ENCODE results near the gene ANXA2R. TPM values are rescaled to one million over a fixed set of nuclear protein-coding genes. Genes with fewer than 3 reads are reported as not detected.

ANXA2R gene
- total and polyA plus RNA-seq, 2 of the 13 experiments (the other 11 are each of a cell fraction or from before 2014, with no cell fraction given): 0.95 to 1.3 TPM

DNA sequence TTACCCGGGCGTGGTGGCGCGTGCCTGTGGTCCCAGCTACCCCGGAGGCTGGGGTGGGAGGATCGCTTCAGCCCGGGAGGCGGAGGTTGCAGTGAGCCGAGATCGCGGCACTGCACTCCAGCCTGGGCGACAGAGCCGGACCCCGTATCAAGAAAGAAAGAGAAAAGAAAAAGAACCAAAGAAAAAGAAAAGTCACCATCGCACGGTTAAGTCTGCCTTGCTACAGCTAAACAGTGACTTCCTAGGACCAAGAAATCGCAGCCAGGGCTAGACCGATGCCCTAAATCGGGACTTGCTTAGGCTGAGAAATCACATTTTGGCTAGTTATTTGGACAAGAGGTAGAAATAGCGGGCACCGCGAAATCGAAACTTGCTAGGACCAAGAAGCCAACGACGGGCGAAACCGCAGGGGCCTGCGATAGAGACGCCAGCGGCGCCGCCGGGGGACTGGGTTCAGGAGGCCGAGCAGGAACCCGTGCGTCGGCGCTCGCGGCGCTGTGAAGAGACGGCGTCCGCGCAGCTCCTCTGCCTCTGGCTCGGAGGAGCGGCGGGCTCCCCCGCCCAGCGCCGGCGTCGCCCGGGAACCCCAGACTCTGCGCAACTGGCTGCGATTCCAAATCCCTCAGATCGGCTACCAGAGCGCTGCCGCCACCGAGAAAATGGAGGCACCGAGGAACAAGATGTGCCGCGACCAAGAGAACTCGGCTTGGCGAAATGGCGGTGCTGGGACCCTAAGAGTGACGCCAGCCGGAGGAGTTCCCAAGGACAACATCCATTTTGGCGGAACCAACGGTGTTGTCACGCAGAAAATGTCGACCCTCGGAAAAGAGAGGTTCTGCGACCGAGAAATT, 26.1 kb upstream of the ANXA2R start (continued):
- TF ChIP-seq ZNF773 (CRISPR knock-in tag; IDR thresholded peaks at IDR 0.05; ENCODE audit: borderline replicate concordance): 0 out of 2 replicates have a peak, but pooled peaks have one; percentile 71
- peak; percentile 64; the same call in 1 of the 2 replicates for TF ChIP-seq ZNF749 (CRISPR knock-in tag; IDR thresholded peaks at IDR 0.05; ENCODE audit: borderline replicate concordance)
- no peak for TF ChIP-seq TEAD3 (CRISPR knock-in tag; optimal IDR thresholded peaks at IDR 0.05; ENCODE audit: borderline replicate concordance)
- TF ChIP-seq, protein P1, sequence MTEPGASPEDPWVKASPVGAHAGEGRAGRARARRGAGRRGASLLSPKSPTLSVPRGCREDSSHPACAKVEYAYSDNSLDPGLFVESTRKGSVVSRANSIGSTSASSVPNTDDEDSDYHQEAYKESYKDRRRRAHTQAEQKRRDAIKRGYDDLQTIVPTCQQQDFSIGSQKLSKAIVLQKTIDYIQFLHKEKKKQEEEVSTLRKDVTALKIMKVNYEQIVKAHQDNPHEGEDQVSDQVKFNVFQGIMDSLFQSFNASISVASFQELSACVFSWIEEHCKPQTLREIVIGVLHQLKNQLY (CRISPR knock-in tag; IDR thresholded peaks at IDR 0.05): no peak
- TF ChIP-seq ZNF768 (CRISPR knock-in tag; IDR thresholded peaks at IDR 0.05): peak; percentile 36; the same call in 1 of the 2 replicates
- TF ChIP-seq NR2F2 (IDR thresholded peaks at IDR 0.05; ENCODE audit: borderline replicate concordance, low read depth): peak; percentile 19; the same call in 1 of the 2 replicates
- TF ChIP-seq ZSCAN20 (CRISPR knock-in tag; IDR thresholded peaks at IDR 0.05; ENCODE audit: borderline replicate concordance): 0 out of 2 replicates have a peak, but pooled peaks have one; percentile 66
- no peak for TF ChIP-seq ZFP36 (IDR thresholded peaks at IDR 0.05; ENCODE audit: borderline replicate concordance, low read depth, low read length, partially characterized antibody)
- TF ChIP-seq, protein P2, sequence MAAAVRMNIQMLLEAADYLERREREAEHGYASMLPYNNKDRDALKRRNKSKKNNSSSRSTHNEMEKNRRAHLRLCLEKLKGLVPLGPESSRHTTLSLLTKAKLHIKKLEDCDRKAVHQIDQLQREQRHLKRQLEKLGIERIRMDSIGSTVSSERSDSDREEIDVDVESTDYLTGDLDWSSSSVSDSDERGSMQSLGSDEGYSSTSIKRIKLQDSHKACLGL (CRISPR knock-in tag; IDR thresholded peaks at IDR 0.05): peak; percentile 55
- TF ChIP-seq MIER2 (CRISPR knock-in tag; IDR thresholded peaks at IDR 0.05): no peak
- TF ChIP-seq KAT7 (CRISPR knock-in tag; IDR thresholded peaks at IDR 0.05; ENCODE audit: borderline replicate concordance): peak; percentile 73
- TF ChIP-seq ZNF770 (CRISPR knock-in tag; IDR thresholded peaks at IDR 0.05): peak; percentile 99
- TF ChIP-seq ZNF468 (CRISPR knock-in tag; IDR thresholded peaks at IDR 0.05): 0 out of 2 replicates have a peak, but pooled peaks have one; percentile 47
- TF ChIP-seq, protein P3, sequence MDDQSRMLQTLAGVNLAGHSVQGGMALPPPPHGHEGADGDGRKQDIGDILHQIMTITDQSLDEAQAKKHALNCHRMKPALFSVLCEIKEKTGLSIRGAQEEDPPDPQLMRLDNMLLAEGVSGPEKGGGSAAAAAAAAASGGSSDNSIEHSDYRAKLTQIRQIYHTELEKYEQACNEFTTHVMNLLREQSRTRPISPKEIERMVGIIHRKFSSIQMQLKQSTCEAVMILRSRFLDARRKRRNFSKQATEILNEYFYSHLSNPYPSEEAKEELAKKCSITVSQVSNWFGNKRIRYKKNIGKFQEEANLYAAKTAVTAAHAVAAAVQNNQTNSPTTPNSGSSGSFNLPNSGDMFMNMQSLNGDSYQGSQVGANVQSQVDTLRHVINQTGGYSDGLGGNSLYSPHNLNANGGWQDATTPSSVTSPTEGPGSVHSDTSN (CRISPR knock-in tag; IDR thresholded peaks at IDR 0.05; ENCODE audit: borderline replicate concordance): 0 out of 2 replicates have a peak, but pooled peaks have one; percentile 16
